ENCODE results near the gene PIM1.
A peak's percentile ranks its signal among the peaks of the same experiment; 100 is the strongest.

PIM1 gene

DNA sequence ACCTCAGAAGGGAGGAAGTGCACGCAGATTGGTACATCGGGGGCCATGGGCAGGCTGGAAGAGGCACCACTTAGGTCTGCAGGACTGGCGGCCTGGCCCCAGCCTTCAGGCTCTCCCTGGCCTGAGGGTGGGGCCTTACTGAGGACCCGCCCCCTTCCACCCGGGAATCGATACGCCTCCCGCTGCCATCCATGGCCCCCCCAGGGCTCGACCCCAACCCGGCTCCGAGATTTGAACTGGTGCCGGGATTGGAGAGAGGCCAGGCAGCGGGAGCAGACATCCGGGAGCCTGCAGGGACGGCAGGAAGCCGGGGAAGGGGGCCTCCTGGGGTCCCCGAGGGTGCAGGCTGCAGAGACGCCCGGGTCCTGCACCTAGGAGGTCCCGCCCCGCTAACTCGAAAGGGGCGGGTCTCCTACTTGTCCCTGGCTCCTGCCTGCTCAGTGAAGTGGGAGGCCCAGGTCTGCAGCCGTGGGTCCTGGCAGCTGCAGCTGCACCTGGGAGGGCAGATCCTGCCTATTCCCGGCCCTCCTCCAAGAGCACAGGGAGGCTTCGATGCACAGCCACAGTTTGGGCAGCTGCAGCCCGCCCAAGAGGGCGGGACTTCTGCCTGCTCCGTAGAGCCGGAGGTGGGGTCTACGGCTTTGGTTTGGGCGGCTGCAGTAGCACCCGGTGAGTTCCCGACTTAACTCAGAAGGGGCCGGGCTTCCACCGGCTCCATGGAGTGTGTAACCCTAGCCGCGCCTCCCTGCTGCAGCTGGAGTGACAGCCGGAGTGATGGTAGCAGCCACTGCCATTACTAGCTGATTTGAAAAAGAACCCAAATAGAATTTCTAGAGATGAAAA lies 52.4 kb downstream of the PIM1 start:
- H3K9me3 ChIP-seq (ENCODE audit: severe bottlenecking) = no peaks in the 10 kb centered on the region
- TF ChIP-seq, protein P1, sequence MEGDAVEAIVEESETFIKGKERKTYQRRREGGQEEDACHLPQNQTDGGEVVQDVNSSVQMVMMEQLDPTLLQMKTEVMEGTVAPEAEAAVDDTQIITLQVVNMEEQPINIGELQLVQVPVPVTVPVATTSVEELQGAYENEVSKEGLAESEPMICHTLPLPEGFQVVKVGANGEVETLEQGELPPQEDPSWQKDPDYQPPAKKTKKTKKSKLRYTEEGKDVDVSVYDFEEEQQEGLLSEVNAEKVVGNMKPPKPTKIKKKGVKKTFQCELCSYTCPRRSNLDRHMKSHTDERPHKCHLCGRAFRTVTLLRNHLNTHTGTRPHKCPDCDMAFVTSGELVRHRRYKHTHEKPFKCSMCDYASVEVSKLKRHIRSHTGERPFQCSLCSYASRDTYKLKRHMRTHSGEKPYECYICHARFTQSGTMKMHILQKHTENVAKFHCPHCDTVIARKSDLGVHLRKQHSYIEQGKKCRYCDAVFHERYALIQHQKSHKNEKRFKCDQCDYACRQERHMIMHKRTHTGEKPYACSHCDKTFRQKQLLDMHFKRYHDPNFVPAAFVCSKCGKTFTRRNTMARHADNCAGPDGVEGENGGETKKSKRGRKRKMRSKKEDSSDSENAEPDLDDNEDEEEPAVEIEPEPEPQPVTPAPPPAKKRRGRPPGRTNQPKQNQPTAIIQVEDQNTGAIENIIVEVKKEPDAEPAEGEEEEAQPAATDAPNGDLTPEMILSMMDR (IDR thresholded peaks at IDR 0.05; ENCODE audit: low read depth, low read length) = no peak
- H3K4me3 ChIP-seq (ENCODE audit: low read depth, low read length) = peak overlapping the region; percentile 69
- DNase-seq = peak; percentile 98
- no peaks in the 10 kb centered on the region for H3K27me3 ChIP-seq (ENCODE audit: insufficient read depth, low read depth, severe bottlenecking)
- H3K27ac ChIP-seq = peak overlapping the region; percentile 67
- no peaks in the 10 kb centered on the region for H3K36me3 ChIP-seq

DNA sequence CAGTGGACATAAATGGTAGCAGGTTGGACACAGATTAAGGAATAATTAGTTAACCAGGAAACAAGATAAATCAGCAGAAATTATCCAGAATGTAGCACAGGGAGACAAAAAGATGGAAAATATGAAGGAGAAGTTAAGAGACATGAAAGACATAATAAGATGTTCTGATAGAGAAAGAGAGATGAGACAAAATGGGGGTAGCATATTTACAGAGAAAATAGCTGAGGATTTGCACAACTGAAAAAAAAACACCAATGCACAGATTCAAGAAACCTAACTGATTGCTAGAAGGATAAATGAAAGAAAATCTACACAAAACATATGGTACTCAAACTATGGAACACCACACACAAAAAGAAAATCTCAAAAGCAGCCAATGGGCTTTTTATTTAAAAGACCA lies 53.0 kb downstream of the PIM1 start:
- TF ChIP-seq, protein P1 (IDR thresholded peaks at IDR 0.05; ENCODE audit: low read depth, low read length) = no peak
- Histone ChIP-seq H3K9me3 (ENCODE audit: severe bottlenecking) (no peaks in the 10 kb centered on the region), H3K4me3 (ENCODE audit: low read depth, low read length) (peak overlapping the region; percentile 69), H3K27me3 (ENCODE audit: insufficient read depth, low read depth, severe bottlenecking) (no peaks in the 10 kb centered on the region), H3K27ac (no peak overlapping the region), H3K36me3 (no peaks in the 10 kb centered on the region)
- no peak for DNase-seq

Data from WERI-Rb-1 (cell line).